AML-193 (cell line): Measurements from ENCODE around the gene GGA2.
A peak's percentile ranks its signal among the peaks of the same experiment; 100 is the strongest.
"Not testable (repeated sequence)": the region's sequence is repeated elsewhere in the genome, so short reads cannot be mapped to it uniquely, and the experiment has no call there.

Experiments used
- DNase-seq, 2 experiments: peaks; one replicate each; lab custom pipeline; 2025; lab: John Stamatoyannopoulos, UW

GGA2 gene

DNA sequence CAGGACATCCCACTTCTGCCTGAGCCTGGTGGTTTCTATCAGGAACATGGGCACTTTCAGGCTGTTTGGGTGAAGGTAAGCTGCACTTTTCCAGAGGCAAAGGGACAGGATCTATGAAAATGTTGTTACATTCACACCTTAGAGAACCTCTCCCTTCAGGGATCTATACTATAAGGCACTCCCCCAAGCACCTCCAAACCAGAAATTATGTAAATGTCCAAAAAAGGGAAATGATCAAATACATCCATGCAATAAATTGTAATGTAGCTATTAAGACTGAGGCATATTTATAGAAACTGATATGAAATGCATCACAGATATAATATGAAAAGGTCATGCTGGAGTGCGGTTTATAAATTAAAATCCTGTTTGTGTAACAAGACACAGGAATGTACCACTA lies 34.0 kb downstream of the GGA2 start:
- DNase-seq: no peak

DNA sequence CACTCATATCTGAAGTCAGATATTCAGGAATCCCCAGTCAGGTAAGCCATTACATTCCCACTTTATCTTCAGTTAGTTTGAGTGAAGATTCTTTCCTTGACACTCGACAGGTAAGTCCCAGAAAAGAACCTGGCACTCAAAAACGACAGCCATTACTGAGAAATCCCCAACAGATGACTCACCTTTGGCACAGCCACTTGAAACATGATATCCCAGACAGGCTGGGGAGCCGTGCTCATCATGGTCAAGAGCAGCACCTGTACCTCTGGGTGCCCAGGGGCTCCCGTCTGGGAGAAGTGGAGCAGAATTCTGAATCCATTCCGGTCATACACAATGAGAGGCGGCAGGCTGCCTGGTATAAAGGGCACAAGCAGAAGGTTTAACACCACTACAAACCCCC lies 40.5 kb downstream of the GGA2 start:
- DNase-seq: no peak

DNA sequence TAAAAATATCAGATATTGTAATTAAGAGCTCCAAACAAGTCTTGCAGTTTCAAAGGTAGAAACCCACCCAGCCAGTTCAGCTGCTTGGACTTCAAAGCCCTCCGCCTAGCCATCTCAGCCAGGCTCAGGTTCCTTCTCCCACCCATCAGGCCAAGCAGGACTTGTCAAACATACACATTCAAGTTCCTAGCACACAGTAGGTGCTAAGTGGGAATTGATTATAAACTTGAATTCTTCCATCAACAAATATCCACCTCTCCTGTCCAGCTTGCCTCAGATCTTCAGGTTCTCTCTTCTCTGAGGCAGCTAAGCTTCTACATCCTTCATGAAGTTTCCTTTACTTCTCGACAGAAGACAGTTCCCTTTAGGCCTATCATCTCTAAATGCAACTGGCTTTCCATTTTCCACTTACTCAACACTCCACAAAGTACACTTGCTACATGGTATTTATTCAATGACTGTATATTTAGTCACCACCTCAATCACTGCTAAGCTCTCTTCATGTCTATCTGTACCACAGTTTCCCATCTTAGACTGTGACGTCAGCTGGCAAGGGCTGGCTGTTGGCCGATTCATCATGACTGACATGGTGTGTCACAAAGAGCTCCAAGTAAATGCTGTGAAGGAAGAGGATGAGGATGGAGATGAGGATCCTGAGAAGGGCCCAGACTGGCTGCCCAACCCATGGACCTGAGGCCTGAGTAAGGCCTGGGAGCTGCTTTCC lies 44.0 kb downstream of the GGA2 start:
- no peak for DNase-seq

DNA sequence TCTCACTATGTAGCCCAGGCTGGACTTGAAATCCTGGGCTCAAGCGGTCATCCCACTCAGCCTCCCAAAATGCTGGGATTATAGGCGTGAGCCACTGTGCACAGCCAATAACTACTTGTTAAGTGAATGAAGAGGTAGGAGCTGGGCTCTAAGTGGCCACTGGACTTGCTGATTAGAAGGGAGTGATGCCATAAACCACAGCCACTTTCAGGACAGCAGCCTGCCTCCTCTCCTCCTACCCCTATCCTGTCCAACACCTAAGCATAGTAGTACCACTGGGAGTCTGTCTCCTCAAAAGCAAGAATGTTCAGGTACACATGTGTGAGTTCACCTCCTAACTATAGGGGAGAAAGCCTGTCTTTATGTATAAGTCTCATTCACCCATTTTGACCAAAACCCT lies 45.1 kb downstream of the GGA2 start:
- DNase-seq: no peak

DNA sequence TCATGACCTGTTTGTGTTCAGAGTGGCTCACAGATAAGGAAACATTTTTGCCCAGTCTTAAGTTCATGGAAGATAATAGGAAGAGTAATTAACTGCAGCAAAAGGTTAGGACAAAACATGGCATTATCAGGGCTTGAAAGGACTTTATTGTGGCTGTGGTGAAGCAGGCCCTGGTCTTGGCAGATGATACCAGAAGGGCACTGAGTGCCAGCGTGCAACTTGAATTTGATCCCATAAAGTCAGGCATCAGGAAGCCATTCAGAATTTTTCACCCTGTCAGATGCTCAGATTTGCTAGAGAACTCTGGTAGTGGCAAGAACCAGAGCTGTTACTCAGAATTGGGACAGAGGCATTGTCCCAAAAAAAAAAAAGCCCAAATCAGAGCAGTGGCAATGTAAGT lies 46.1 kb downstream of the GGA2 start:
- no peak for DNase-seq

DNA sequence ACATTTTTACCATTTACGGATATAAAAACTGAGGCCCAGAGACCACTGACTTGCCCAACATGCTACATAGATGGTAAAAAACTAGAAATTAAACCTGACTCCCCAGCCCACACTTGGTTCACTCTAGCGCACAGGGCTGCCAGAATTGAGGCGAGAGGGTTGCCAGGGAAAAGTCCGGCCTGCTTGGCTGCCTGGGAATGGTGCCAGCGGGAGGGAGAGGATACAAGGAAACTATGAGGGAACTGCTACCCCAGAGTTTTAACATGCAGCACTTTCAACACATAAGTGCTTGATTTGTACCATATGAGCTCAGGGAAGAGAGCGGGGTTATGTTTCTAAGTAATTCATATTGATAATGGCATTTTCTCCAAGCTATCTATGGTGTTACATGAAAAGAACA lies 47.3 kb downstream of the GGA2 start:
- not testable (repeated sequence) for DNase-seq

DNA sequence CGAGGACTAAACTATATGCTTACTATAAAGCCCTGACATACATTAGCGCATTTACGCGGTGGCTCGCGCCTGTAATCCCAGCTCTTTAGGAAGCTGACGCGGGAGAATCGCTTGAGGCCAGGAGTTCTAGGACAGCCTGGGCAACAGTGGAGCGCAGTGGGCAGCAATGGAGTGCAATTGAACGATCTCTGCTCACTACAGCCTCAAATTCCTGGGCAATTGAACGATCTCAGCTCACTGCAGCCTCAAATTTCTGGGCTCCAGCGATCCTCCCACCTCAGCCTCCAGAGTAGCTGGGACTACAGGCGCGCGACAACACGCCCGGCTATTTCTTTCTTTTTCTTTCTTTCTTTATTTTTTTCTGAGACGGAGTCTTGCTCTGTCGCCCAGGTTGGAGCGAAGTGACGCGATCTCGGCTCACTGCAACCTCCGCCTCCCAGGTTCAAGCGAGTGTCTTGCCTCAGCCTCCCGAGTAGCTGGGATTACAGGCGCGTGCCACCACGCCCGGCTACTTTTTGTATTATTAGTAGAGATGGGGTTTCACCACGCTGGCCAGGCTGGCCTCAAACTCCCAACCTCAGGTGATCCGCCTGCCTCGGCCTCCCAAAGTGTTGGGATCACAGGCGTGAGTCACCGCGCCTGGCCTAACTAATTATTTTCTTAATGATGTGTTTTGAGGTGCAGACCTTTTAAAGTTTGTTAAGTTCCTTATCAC lies 56.8 kb downstream of the GGA2 start:
- no peak for DNase-seq

DNA sequence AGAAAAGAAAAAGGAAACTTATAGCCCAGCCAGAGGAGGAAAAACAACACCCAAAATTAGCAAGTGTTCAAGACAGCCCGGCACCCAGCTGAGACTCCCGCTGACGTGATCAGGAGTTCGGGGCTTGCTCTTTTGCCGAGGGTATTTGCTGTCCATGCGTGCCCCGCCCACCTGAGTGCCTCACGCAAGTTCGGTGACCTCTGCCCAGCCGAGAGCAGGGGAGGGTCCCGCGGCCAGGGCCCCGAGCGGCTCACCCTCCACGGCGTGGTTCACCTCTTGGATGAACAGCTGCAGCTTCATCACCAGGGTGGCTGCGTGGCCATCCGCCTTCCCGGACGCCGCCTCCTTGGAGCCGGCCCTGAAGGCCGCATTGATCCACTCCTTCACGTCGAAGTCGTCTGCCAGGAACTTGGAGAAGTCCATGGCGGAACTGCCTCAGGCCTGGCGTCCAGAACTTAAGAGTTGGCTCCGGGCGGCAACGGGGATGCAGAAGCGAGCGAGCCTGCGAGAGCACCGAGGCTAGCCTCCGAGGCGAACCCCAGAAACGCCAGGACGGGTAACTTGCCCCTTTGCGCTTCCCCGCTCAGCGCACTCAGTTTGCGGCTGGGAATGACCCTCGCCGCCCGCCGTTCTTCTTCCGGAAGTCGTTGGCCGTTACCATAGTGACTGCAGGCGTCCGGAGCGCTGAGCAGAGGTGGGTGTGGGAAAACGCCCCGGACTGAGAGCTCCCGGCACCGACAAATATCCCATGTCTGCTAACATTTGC lies 57.5 kb downstream of the GGA2 start, which contains the start of gene COG7:
COG7 (minus strand) TSS at position 618 of the 766 bp plus-strand sequence; CDS start at position 423, 195 bp downstream.
- peak; percentile 77 to 79 for DNase-seq

DNA sequence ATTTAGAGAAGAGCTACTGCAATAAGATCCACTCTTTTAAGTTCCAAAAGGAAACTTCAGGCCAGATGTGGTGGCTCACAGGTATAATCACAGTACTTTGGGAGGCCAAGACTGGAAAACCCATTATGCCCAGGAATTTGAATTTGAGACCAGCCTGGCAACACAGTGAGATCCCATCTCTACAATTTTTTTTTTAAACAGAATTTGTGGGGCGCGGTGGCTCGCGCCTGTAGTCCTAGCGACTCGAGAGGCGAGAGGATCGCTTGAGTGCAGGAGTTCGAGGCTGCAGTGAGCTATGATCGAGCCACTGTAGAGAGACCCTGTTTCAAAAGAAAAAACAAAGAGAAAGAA lies 58.1 kb downstream of the GGA2 start:
- no peak for DNase-seq

DNA sequence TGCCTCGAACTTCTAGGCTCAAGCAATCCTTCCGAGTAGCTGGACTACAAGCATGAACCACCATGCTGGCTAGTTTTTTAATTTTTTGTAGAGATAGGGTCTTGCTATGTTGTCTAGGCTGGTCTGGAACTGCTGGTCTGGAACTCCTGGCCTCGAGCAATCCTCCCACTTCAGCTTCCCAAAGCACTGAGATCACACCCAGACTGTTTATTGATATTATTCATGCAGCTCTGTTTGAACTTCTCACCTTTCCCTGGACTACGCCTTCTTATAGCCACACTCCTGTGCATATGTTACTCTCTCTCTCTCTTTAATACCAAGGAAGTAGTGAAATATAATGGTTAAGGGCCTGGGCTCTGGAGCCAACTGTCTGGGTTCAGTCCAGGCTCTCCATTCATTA lies 61.9 kb downstream of the GGA2 start:
- DNase-seq: no peak

DNA sequence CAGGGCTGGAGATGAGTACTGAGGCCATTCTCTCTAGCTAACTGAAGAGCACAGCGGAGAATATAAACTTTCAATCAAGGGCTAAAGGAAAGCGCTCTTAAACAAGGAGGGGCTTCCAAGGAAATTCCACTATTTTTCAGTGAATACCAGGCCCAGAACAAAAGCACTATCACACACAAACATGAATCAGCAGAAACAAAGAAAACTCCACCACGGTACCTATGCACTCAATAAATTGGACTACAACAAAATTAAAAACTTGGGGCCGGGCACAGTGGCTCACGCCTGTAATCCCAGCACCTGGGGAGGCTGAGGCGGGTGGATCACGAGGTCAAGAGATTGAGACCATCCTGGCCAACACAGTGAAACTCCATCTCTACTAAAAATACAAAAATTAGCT lies 72.8 kb downstream of the GGA2 start:
- not testable (repeated sequence) for DNase-seq

DNA sequence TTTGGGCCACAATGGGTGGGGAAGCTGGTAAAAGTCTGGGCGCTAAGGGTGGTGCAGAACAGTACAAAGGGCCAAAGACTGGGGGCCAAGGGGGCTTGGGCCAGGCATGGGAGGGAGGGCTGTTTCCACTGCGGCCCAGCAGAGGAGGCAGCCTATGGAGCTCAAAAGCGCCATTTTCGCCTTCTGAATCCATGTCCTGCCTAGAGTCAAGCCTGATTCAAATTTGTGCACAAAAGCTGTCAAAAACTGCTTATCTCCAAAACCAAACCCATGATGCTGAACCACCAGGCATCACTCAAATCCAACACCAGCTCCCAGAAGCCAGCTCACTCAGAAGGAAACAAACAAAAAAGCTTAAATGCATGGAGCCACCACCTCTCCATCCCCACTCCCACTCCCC lies 73.3 kb downstream of the GGA2 start:
- DNase-seq: no peak

DNA sequence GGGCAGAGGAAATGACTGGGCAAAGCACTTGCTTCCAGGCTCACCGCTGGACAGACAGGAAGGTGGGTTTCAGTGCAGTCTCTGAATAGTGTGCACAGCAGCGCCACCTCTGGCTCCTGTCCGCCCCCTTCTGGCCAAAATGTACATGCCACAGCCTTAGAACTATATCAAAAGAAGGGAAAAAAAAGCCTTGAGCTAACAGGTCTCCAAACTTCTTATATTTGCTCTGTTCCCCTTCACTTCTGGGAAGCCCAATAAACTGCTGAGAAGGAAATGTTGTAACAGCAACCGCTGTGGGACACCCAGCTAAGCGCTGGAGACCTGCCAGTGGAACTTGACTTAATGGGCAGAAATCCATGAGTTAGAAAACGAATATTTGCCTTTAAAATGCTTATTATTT lies 74.8 kb downstream of the GGA2 start:
- DNase-seq: peak; percentile 95 to 97

DNA sequence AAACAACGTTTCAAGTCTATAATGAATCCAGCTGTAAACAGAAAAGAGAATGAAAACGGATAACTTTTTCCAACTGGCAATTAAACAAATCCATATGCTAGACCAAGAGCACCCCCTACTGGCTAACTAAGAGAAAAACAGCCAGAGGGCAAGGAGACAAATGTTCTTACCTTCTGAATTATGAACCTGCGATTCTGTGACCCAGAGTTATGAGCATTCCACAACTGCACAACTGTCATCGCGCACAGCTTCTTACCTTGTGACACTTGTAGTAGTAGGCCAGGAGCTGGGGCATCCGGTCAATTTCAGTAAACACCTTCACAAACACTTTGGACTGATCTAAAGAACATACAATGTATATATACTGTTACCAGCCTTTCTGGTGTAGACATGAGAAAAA lies 75.9 kb downstream of the GGA2 start:
- peak; percentile 63 to 82 for DNase-seq

DNA sequence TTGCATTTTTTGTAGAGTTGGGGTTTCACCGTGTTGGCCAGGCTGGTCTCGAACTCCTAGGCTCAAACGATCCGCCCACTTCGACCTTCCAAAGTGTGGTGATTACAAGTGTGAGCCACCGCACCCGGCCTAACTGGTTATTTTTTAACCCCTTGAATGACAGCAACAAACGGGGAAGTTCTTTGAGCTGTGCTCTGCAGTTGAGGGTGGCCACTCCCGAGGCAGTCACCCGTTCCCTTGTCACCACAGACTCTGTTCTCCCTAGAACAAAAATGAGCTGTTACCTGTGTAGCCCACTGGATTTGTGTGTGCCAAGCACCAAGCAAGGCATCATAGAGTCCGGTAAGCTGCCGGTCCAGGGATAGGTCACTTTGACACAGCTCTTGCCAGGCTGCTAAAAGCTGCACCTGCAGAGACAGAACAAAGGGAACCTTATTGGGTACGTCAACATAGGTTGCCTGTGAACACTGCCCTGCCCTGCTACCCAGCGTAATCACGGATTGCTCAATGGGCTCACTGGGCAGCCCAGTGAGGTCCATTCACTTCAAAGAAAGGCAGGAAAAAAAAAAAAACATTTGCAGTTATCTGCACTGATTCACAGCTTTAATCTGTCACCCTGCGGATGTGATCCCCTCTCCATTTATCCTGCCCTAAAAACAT lies 76.9 kb downstream of the GGA2 start:
- no peak for DNase-seq

DNA sequence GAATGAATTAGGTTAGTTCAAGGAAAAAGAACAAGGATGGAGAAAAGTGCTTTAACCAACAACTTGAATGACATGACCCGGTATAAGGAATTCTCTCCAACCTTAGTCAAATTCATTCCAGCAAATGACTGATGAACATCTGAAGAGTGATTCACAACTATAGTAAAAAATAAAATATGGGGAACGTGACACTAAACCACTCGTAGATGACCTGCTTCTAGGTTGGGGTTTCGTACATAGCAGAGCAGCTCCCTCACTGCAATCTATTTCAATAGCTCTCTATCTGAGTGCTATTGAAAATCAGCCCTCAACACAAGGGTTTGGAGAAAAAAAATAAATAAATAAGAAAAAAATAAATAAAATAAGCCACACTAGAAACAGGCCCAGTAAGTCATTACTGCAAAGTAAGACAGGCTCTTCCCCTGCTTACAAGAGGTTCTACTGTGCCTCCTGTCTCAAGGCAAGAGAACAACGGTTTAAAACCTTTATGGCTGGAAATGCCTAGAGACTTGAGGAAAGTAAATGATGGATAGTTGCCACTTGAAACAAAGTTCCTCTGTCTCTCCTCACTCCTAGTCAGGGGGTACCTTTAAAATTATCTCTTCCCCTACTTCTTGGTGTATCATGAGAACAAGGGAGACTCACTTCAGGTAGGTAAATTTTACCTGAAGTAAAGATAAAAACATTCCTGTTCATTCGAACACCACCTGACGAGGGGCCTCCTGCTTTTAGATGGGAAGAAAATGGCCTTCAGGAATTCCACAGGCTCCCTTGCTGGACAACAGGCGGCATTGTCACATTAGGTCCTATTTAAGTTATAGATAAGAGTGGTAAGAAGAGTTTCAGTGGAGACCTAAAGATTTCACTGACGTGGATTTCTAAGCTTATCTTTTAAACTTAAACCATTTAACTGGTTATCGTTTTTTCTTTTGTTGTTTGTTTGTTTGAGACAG lies 77.8 kb downstream of the GGA2 start:
- no peak for DNase-seq

DNA sequence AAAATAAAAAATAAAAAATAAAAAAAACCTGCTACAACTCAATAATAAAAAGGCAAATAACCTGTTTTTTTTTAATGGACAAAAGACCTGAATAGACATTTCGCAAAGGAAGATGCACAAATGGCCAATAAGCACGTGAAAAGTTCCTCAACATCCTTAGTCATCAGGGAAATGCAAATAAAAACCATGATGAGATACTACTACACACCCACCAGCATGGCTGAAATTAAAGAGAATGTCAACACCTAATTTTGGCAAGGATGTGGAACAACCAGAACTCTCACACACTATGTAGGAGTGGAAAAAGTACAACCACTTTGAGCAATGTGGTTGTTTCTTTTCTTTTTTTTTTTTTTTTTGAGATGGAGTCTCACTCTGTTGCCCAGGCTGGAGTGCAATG lies 81.9 kb downstream of the GGA2 start:
- DNase-seq: no peak

DNA sequence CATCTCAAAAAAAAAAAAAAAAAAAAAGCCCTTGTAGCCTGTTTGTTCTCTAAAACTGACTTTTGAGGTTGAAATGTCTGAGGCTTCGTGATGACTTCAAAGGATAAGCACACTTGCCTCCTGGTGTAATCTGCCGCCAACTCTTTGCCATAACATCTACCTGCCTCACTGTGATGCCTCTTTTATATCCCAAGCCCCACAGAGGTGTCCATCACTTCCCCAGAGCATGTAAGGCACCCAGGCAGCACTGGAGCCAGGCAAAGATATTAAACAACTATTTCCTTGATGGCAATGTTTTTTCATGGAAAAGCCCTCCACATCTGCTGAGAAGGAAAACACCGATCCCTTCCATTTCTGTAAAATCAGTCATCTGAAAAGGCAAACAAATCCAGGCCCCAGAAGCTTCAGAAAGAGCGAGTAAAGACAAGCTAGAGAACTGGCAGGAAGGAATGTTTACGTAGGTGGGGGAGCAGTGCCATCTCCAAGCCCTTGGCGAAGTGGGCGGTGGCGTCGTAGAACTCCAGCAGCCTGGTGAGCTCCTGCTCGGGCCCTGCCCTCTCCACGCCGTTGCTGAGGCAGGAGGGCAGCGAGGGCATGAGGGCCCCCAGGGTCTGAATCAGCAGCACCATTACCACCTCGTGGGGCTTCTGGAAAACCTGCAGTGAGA lies 85.9 kb downstream of the GGA2 start:
- no peak for DNase-seq

DNA sequence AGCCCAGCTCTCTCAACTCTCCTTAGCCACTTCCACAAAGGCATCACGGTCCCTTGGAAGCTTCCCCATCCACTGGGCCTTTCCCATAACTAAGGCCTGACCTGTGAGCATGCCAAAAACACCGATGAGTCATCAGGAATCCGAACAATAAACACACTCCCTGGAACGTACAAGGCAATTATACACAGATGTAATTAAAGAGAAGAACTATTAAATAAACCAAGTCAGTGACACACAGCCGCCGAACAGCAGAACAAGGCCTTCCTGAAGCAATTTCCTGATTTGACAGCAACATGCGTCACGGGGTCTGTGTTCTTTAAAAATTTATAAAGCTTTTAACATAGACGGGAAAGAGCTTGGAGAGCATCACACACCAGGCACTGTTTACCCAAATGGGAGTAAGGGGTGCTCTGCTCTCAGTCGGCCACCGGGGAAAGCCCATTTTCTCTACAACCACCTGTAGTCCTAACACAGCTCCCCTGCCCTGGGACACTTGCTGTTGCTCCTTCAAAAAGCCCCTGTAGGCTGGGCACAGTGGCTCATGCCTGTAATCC lies 86.7 kb downstream of the GGA2 start:
- no peak for DNase-seq

DNA sequence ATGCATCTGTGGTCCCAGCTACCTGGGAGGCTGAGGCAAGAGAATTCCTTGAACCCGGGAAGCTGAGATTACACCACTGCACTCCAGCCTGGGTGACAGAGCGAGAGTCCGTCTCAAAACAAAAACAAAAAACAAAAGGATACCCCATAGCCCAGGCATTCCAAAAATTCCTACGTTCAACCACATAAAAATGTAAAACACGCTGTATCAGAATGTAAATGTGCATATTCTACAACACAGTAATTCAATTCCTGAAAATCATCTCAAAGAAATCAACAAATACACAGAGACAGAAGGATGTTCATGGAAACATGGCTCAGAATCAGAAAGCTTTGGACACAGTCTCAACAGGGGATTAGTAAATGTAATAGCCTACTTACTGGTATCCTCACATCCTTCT lies 90.3 kb downstream of the GGA2 start:
- DNase-seq: no peak
